NCI-H510A (cell line): Measurements from ENCODE around the gene OGT.
"Not testable (repeated sequence)": the region's sequence is repeated elsewhere in the genome, so short reads cannot be mapped to it uniquely, and the experiment has no call there.

Experiments used
- DNase-seq: peaks from one replicate; lab custom pipeline; 2025; lab: John Stamatoyannopoulos, UW

The OGT gene

DNA sequence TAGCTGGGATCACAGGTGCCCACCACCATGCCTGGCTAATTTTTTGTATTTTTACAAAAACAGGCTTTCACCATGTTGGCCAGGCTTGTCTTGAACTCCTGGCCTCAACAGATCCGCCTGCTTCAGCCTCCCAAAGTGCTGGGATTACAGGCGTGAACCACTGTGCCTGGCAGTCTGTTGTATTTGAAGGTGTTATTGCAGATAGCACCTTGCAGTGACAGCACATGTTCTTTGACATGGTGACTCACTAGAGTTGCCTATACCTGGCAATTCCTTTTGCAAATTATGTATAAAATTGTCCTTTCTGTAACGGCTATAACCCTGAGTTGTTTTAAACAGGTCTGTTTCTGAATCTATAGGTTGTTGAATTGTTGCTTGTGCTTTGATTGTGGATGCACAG, 7.9 kb downstream of the OGT start:
- no peak for DNase-seq

DNA sequence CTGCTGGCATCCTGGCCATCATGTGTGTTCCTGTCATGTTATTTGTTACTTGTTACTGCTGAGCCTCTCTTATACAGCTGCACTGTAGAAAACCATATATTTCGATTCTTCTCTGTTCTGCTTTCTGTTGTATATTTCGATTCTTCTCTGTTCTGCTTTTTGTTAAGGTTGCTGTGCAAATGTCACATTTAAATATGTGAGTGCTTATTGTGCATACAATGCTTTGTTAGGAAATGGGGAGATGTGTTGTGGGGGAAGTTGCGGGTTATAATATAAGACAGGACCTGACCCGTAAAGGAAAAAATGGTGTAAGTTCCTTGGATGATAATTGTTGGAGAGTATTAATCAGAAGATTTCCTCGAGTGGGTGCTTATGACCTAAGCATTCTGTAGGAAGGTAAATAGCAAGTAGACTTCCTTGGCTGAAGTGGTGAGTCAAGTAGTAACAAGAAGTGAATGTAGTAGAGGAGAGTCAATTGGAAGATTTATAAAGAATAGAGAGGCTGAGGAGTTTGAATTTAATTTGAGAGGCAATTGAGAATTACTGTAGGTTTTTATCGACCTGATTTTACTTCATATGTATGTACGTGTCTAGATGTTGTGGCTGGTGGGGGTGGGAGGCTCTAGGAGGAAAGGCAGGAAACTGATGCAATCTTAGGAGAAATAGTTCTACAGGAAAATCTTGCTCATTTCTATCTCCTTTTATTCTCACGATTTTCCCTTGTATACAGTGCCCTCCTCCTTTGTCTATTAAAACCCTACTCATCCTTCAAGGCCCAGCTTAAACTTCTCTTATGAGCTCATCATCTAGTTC, 8.5 kb downstream of the OGT start:
- no peak for DNase-seq

DNA sequence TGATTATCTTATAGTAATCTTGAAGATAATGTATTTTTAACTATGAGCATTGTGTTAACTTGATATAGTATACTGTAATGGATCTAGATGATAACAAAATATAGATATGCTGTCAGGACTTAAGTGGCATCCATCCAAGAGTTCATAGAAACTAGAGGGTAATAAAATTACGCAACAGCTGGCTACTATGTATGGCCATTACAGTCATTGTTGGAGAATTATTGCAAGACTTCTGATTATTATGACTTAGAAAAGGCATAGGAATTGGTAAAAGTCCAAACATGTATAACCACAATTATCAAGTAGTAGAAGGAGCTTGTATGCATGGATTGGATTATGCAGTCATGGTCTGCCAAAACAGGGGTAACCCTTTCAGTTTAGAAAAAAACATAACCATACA, 9.5 kb downstream of the OGT start:
- no peak for DNase-seq

DNA sequence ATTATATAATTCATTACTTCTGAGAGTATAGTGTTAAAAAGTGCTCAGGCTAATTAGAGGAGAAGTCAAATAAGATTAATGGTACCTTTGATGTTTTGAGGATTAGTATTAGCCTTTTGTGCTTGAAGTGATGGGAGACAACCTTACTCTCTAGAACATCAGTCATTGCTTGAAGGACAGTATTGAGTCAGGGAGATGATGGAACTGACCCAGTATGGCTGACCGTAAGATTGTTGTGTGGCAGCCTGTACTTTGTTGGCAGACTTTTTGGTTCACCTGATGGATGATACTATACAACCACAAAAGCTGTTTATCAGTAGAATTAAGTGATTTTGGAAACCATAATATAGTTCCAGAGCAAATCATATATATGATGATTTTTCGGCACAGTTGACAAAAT, 9.9 kb downstream of the OGT start:
- DNase-seq, result no peak

DNA sequence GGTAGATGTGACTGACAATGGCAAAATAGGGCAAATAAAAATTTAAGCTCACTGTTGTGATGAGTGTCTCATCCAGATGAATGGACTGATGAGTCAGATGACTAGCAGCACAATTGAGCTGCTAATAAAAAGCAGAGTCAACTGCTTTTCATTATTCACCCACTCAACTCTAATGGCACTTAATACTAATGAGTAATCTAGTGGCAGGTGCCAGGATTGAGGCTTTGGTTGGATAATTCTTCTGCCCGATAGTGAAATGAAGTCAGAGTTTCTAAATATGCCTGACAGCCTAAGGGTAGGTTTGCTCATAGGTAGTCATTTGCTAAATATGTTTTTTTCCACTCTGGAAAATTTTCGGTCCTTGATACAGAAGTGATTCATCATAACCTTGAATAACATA, 10.4 kb downstream of the OGT start:
- DNase-seq, result no peak

DNA sequence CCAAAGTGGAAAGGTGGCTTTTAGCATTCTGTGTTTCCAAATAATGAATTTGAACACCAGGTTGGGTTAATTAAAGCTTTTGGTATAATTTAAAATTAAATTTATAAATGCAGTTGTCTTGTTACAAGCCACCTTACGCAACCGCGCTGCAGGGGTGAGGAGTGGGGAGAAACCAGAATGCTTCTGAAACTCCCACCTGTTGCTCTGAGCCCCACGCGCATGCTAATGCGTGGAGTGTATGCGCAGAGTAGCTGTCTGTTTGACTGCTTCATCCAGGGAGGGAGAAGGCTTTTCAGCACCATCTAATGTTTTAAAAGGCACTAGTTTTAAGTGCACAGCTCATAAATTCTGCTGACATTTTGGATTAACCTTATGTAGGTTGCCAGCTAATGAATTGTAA, 12.5 kb downstream of the OGT start:
- DNase-seq, result no peak

GRCh38 chrX:71546879-71547278, 14.0 kb downstream of the OGT start:
- DNase-seq, result no peak

GRCh38 chrX:71547339-71547738, 14.4 kb downstream of the OGT start:
- no peak for DNase-seq

- no peak for DNase-seq
These were observed 17.1 kb downstream of the OGT start for GRCh38 chrX:71549986-71550385.

DNA sequence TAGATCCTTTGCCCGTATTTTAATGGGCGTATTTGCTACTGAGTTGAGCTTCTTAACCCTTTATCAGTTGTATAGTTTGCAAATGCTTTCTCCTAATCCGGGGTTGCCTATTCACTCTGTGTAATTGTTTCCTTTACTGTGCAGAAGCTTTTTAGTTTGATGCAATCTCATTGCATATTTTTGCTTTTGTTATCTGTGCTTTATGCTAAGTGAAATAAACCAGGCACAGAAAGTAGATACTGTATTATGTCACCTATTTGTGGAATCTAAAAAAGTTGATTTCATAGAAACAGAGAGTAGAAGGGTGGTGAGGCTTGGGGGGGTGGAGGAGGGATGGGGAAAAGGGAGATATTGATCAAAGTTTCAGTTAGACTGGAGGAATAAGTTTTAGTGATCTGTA, 17.7 kb downstream of the OGT start:
- DNase-seq, result no peak

GRCh38 chrX:71556036-71556435, 23.1 kb downstream of the OGT start:
- DNase-seq, result no peak

DNA sequence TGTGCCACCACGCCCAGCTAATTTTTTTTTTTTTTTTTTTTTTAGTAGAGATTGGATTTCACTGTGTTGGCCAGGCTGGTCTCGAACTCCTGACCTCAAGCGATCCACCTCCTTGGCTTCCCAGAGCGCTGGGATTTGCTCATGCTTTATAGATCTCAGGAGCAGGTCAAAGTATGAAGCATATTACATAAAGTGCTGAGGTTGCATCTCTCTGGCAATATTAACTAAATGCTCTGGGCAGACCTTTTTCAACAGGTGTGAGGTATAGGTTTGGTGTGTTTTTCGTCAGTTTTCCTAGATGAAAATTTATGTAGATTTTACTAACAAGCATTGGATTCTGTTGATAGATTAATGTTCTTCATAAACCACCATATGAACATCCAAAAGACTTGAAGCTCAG, 26.0 kb downstream of the OGT start:
- DNase-seq, result no peak

- not testable (repeated sequence) for DNase-seq
These were observed 26.9 kb downstream of the OGT start for GRCh38 chrX:71559773-71560172.

DNA sequence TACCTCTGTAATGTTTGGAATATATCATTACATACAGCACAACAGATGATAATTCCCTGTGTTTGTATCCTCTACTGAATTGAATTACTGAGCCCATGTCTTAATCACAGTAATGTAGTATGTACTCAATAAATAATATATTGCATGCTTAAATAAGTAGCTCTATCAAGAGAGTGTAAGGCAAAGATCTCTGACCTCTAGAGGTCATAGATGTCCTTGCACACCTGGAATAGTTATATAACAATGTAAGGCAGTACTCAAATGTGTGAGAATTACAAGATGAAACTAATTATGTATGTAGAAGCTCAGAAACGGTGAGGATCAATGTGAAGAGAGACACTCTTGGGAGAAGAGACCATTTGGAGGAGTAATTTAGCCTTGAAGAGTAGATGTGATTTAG, 31.0 kb downstream of the OGT start:
- DNase-seq, result no peak

DNA sequence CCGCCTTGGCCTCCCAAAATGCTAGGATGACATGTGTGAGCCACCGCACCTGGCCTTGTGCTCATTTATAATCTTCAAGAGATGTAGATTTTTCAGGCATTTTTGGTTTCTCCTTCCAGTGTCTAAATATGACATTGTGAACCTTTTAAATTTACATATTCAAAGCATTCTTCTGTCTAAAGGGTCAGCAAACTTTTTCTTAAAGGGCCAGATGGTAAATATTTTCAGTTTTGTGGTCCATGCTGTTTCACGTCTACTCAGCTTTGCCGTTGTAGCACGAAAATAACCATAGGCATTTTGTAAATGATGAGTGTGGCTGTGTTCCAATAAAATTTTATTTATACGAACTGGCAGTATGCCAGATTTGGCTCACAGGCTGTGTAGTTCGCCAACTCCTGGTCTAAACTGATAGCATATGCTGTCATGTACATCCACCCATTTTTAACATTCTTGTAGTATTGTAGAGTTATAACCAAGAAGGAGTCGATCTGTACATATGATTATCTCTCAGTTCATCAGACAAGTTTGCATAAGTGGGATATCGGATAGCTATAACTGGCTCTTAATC, 32.7 kb downstream of the OGT start:
- DNase-seq, result no peak

DNA sequence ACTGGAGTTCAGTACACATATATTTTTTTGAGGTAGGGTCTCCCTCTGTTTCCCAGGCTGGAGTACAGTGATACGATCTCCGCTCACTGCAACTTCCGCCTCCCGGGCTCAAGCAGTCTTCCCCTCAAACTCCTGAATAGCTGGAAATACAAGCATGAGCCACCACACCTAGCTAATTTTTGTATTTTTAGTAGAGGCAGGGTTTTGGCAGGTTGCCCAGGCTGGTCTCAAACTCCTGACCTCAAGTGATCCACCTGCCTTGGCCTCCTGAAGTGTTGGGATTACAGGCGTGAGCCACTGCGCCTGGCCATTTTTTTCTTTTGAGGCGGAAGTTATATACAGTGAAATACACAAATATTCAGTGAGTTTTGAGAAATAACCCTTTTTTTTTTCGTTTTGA, 38.5 kb downstream of the OGT start:
- not testable (repeated sequence) for DNase-seq

DNA sequence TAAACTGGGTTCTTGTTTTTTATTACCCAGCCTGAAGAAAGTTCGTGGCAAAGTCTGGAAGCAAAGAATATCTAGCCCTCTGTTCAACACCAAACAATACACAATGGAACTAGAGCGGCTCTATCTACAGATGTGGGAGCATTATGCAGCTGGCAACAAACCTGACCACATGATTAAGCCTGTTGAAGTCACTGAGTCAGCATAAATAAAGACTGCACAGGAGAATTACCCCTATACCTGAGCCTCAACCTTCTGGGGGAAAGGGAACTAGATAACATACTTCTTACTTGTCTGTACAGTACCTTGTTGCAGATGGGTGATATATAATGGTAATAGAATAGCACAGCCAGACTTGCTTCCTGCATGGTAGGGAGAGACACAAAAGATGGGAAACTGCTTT, 40.7 kb downstream of the OGT start:
- DNase-seq, result no peak

DNA sequence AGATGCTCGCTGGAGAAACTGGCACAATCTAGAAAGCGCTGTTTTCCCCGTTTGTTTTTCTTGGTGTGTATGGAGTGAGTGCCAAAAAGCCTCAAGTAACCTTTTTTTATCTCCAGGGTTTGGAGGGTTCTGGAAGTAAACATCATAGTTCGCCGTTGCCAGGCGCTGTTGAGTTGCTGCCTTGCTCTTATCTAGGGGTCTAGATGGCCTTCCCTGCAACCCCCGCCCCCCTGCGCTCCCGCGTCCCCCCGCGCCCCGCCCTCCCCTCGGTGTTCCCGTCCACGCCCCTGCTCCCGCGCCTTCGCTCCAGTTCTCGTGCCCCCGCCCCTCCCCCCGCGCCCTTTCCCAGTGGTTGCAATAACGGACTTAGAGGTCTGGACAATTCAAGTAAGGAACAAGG, 44.8 kb downstream of the OGT start:
- no peak for DNase-seq

GRCh38 chrX:71578253-71579135, 45.6 kb downstream of the OGT start, which contains the start of gene GCNA:
Gene GCNA, plus strand, starts transcription at chrX:71578437. Its CDS starts 2,385 bp downstream, at chrX:71580822.
- DNase-seq, result no peak

DNA sequence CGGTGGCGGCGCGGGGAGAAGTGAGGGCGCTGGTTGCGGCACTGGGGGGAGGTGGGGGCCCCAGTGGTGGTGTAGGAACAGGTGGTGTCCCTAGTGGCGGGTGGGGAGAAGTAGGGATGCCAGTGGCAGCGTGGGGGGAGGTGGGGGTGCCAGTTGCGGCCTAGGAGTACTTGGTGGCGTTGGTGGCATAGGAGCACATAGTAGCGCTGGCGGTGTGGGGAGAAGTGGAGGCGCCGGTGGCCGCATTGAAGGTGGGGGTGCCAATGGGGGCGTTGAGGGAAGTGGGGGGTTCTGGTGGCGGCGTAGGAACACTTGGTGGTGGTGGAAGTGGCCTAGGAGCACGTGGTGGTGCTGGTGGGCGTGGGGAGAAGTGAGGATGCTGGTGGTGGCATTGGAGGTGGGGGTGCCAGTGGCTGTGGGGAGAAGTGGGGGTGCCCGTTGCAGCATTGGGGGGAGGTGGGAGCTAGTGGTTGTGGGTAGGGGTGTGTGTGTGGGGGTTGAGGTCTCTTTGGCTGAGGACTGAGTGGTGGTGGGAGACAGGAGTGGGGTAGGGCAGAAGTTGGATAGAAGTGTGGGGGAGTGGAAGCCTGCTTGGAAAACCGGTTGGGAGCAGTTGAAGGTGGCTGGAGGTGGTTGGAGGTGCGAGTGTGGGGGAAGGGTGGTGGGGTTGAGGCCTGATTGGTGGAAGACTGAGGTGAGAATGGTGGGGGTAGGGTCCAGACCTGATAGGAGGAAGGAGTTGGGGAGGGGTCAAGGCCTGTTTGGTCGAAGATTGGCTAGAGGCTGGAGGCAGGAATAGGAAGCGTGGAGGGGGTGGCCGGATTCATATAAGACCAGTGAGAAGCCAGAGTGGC, 46.5 kb downstream of the OGT start:
- no peak for DNase-seq

GRCh38 chrX:71579990-71580380, 47.1 kb downstream of the OGT start:
- no peak for DNase-seq

- no peak for DNase-seq
These were observed 48.3 kb downstream of the OGT start for GRCh38 chrX:71581210-71581609.
